Lower leg skin (tissue), 4 donors: ENCODE results near the gene CCNK. TPM values are rescaled to one million over a fixed set of nuclear protein-coding genes. Genes with fewer than 3 reads are reported as not detected.

Experiments used
- DNase-seq, 2 donors: peaks; one replicate each; pipeline ENCODE4 v3.0.0-alpha.2; 2019; ENCODE audit warnings: low spot score in 2 of 2
- H3K4me3 ChIP-seq: fragments of 200-600 bp; sonication (generic); 2 replicates; pipeline ENCODE4 v1.5.1; 2017; ENCODE audit warnings: mild to moderate bottlenecking, low read depth; ENCODE audit not compliant: poor library complexity, severe bottlenecking
- CTCF ChIP-seq, 3 donors: fragments of 450-650 bp; IDR thresholded peaks; one replicate each; pipeline ENCODE4 v1.5.1; 2016; ENCODE audit warnings: antibody characterized with exemption in 3 of 3, mild to moderate bottlenecking in 3 of 3, moderate library complexity in 2 of 3
- POLR2A ChIP-seq, 2 donors: fragments of 450-650 bp; IDR thresholded peaks; one replicate each; pipeline ENCODE4 v1.6.1; 2016 to 2017; ENCODE audit warnings: antibody characterized with exemption in 2 of 2, mild to moderate bottlenecking in 1 of 2, moderate library complexity in 1 of 2
- WGBS, 2 donors: methylation state at CpG; one replicate each; pipeline ENCODE4 v1.1.5; 2018; 5-methylcytosine and 5-hydroxymethylcytosine counted together
- intact Hi-C: fragments of 100-400 bp; cut with DNase I; formaldehyde crosslinking; loops from one replicate; pipeline ENCODE4 v1.15.0; 2023; ENCODE audit warnings: low total_unique reads
- total RNA-seq, 4 donors: library from RNA; depleted of rRNA; stranded (reverse); fragments of >200 nt; gene quantifications; one replicate each; pipeline ENCODE4 v1.1.0, GENCODE V29; 2016

Gene CCNK
- total RNA-seq, 4 donors from 2014 or later = 15.0 to 29.4 (median 25.3) TPM

GRCh38 chr14:99535908-99536778, 54.9 kb downstream of the CCNK start:
- 90 to 92% methylated on average over 20 to 23 of the region's 24 CpGs for WGBS, 2 donors
- intact Hi-C loops = no loop called here

DNA sequence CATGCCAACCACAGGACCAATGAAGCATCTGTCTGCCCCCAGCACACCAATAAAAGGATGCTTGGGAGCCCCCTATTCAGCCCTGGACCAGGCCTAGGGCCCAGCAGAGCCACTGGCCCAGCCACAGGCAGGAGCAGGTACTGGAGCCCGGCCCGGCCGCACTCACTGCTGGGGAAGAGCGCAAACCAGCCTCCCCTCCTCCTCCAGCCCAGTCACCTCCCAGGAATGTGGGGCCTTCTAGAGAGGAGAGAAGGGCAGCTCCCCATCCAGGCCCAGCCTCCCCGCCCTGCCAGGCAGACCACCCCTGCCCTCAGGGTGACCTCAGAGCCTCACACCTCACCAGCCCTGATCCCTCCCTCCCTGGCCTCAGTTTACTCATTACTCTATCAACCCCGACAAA, 56.2 kb downstream of the CCNK start:
- DNase-seq = no peak
- H3K4me3 ChIP-seq = no peak overlapping the region
- intact Hi-C loops = no loop called here
- 77 to 86% methylated on average over 1 to 2 of the region's 6 CpGs for WGBS, 2 donors
- TF ChIP-seq POLR2A (IDR thresholded peaks at IDR 0.05) = no peak
- no peak for TF ChIP-seq CTCF (IDR thresholded peaks at IDR 0.05)

More at GRCh38 chr14:99535908-99536778, 54.9 kb downstream of the CCNK start:
- no peak for TF ChIP-seq CTCF (IDR thresholded peaks at IDR 0.05)
- TF ChIP-seq POLR2A (IDR thresholded peaks at IDR 0.05) = no peak
- no peak overlapping the region for H3K4me3 ChIP-seq
- no peak for DNase-seq

GRCh38 chr14:99538275-99538674, 57.1 kb downstream of the CCNK start:
- no peak for DNase-seq
- WGBS, 2 donors = 69 to 74% methylated on average over 9 of the region's 9 CpGs

GRCh38 chr14:99538733-99539132, 57.5 kb downstream of the CCNK start:
- intact Hi-C loops = no loop called here
- no peak for TF ChIP-seq CTCF (IDR thresholded peaks at IDR 0.05)
- no peak for TF ChIP-seq POLR2A (IDR thresholded peaks at IDR 0.05)
- no peak for DNase-seq
- 60 to 74% methylated on average over 5 of the region's 5 CpGs for WGBS, 2 donors
- no peak overlapping the region for H3K4me3 ChIP-seq

More at GRCh38 chr14:99538275-99538674, 57.1 kb downstream of the CCNK start:
- TF ChIP-seq POLR2A (IDR thresholded peaks at IDR 0.05) = no peak
- TF ChIP-seq CTCF (IDR thresholded peaks at IDR 0.05) = no peak
- H3K4me3 ChIP-seq = no peak overlapping the region
- intact Hi-C loops = no loop called here

GRCh38 chr14:99539491-99539890, 58.3 kb downstream of the CCNK start:
- no peak for DNase-seq
- 71% methylated on average over 9 of the region's 9 CpGs for WGBS, 2 donors
- intact Hi-C loops = no loop called here
- H3K4me3 ChIP-seq = no peak overlapping the region
- no peak for TF ChIP-seq POLR2A (IDR thresholded peaks at IDR 0.05)
- TF ChIP-seq CTCF (IDR thresholded peaks at IDR 0.05) = no peak
